GM13977 (cell line): ENCODE measurements around the gene C6orf89.

Source experiments
- DNase-seq: peaks from one replicate; pipeline ENCODE4 v3.0.0; 2012; ENCODE audit warnings: low spot score
- CTCF ChIP-seq: IDR thresholded peaks from 2 replicates; pipeline ENCODE4 v1.5.1; 2012; ENCODE audit warnings: mild to moderate bottlenecking, control low read depth; ENCODE audit not compliant: insufficient read depth; ENCODE audit errors: extremely low read depth, missing control alignments
- in situ Hi-C: fragments of 300-500 bp; cut with MboI; formaldehyde crosslinking; loops from one replicate; pipeline ENCODE4 v1.12.0; 2022; ENCODE audit warnings: low sequenced_read_pairs, low pct_unique_long_range_greater_than_20kb, mixed read lengths, inconsistent platforms; ENCODE audit not compliant: unreplicated experiment

C6orf89 gene

GRCh38 chr6:36971921-36972673 lies 86.3 kb downstream of the C6orf89 start:
- in situ Hi-C loops, result no loop called here
- no peak for TF ChIP-seq CTCF
- no peak for DNase-seq

GRCh38 chr6:36973190-36973589 lies 87.4 kb downstream of the C6orf89 start:
- in situ Hi-C loops, result no loop called here
- TF ChIP-seq CTCF, result no peak
- DNase-seq, result no peak

GRCh38 chr6:36973647-36974046 lies 87.9 kb downstream of the C6orf89 start:
- in situ Hi-C loops, result no loop called here
- no peak for TF ChIP-seq CTCF
- no peak for DNase-seq

- in situ Hi-C loops, result no loop called here
- no peak for TF ChIP-seq CTCF
- DNase-seq, result no peak
Observed at GRCh38 chr6:36975231-36976006, 89.7 kb downstream of the C6orf89 start.

GRCh38 chr6:36976007-36976264 lies 90.2 kb downstream of the C6orf89 start:
- in situ Hi-C loops, result no loop called here
- no peak for TF ChIP-seq CTCF
- no peak for DNase-seq

- TF ChIP-seq CTCF, result no peak
- no peak for DNase-seq
- in situ Hi-C loops, result no loop called here
Observed at GRCh38 chr6:36976509-36976908, 90.8 kb downstream of the C6orf89 start.
